Lung (tissue), 12 donors: ENCODE data around the gene TAB2. TPM values are rescaled to one million over a fixed set of nuclear protein-coding genes. Genes with fewer than 3 reads are reported as not detected.

ENCODE experiments used
- ATAC-seq: fragments of 200-7000 bp; cut with Tn5 transposase; one replicate; pipeline ENCODE4 v1.9.1; 2020; ENCODE audit warnings: moderate number of reproducible peaks; ENCODE audit not compliant: insufficient read depth, low FRiP score
- DNase-seq, 3 donors: peaks; one replicate each; pipeline ENCODE4 v3.0.0-alpha.2; 2013 to 2017
- H3K27ac ChIP-seq, 2 donors: one replicate each; pipeline ENCODE4 v1.5.1; 2013; ENCODE audit warnings: mild to moderate bottlenecking in 2 of 2, moderate library complexity in 2 of 2, control low read depth in 1 of 2, inconsistent platforms in 1 of 2, low read depth in 1 of 2, low read length in 1 of 2
- H3K27me3 ChIP-seq, 3 donors: one replicate each; pipeline ENCODE4 v1.5.1; 2013; ENCODE audit warnings: low read length in 2 of 3; ENCODE audit not compliant: control insufficient read depth in 3 of 3, insufficient read depth in 3 of 3
- H3K36me3 ChIP-seq, 4 donors: one replicate each; pipeline ENCODE4 v1.5.1; 2013; ENCODE audit warnings: low read length in 4 of 4, mild to moderate bottlenecking in 1 of 4, moderate library complexity in 1 of 4; ENCODE audit not compliant: control insufficient read depth in 4 of 4, insufficient read depth in 4 of 4
- H3K4me1 ChIP-seq, 5 donors: one replicate each; pipeline ENCODE4 v1.5.1; 2013; ENCODE audit warnings: low read length in 5 of 5, mild to moderate bottlenecking in 2 of 5, moderate library complexity in 1 of 5; ENCODE audit not compliant: control insufficient read depth in 5 of 5, insufficient read depth in 5 of 5
- H3K4me3 ChIP-seq: one replicate; pipeline ENCODE4 v1.5.1; 2013; ENCODE audit warnings: mild to moderate bottlenecking, control low read depth, moderate library complexity
- H3K9ac ChIP-seq, 2 donors: one replicate each; pipeline ENCODE4 v1.5.1; 2013; ENCODE audit warnings: low read length in 2 of 2, control low read depth in 1 of 2; ENCODE audit not compliant: insufficient read depth in 1 of 2
- H3K9me3 ChIP-seq, 4 donors: one replicate each; pipeline ENCODE4 v1.5.1; 2013; ENCODE audit warnings: low read length in 3 of 4, mild to moderate bottlenecking in 1 of 4, moderate library complexity in 1 of 4; ENCODE audit not compliant: control insufficient read depth in 4 of 4, insufficient read depth in 3 of 4
- WGBS, 2 donors: extraction: QIAGEN DNeasy Blood & Tissue Kit; methylation state at CpG; one replicate each; pipeline ENCODE4 v1.1.7; 2013; 5-methylcytosine and 5-hydroxymethylcytosine counted together
- polyA plus RNA-seq, 2 donors: library from polyadenylated mRNA; stranded (reverse); fragments of 200-250 nt; gene quantifications; one replicate each; pipeline ENCODE4 v1.2.1, GENCODE V29; 2013
- total RNA-seq, 2 donors: library from RNA; depleted of rRNA in 1 of 2; stranded (reverse); fragments of >200 nt in 1 of 2; gene quantifications; one replicate each; pipeline ENCODE4 v1.2.1, GENCODE V29; 2014 to 2021
- TF ChIP-seq, protein P1 (sequence below): IDR thresholded peaks from 2 replicates; pipeline ENCODE4 v1.5.1; 2012; ENCODE audit warnings: mild to moderate bottlenecking; ENCODE audit errors: control extremely low read depth, extremely low read depth
- donor health status: control.
- donor health status: control.
- donor health status: Bipolar disorder and iron deficiency.
- donor health status: healthy.
- donor health status: DM: yes; HTN: yes; CAD: no.

The TAB2 gene
- total and polyA plus RNA-seq, 4 donors = 15.8 to 75.9 (median 33.2) TPM

DNA sequence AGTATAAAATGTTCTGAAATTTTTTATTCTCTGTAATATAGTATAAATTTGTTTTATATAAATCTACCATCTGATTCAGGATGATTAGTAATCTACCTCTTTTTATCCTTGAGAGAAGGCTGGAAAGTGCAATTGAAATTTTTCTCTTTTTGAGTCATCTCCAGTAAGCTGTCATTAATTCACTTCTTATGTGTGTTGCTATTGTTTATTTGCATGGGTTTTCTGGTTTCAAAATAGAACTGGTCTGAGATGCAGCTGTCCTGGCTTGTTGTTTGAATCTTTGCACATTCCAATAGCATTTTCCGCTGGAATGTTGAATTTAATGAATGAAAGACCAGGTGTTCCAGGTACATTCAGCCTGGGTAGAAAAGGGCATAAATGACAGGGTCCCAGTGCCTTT, 24.3 kb upstream of the TAB2 start:
- DNase-seq (no peak), ATAC-seq (no peak)
- Histone ChIP-seq H3K27me3 (no peaks in the 10 kb centered on the region), H3K9ac (no peak overlapping the region), H3K27ac (no peak overlapping the region), H3K9me3 (no peaks in the 10 kb centered on the region), H3K4me1 (no peaks in the 10 kb centered on the region), H3K4me3 (no peak overlapping the region), H3K36me3 (no peaks in the 10 kb centered on the region)
- TF ChIP-seq, protein P1, sequence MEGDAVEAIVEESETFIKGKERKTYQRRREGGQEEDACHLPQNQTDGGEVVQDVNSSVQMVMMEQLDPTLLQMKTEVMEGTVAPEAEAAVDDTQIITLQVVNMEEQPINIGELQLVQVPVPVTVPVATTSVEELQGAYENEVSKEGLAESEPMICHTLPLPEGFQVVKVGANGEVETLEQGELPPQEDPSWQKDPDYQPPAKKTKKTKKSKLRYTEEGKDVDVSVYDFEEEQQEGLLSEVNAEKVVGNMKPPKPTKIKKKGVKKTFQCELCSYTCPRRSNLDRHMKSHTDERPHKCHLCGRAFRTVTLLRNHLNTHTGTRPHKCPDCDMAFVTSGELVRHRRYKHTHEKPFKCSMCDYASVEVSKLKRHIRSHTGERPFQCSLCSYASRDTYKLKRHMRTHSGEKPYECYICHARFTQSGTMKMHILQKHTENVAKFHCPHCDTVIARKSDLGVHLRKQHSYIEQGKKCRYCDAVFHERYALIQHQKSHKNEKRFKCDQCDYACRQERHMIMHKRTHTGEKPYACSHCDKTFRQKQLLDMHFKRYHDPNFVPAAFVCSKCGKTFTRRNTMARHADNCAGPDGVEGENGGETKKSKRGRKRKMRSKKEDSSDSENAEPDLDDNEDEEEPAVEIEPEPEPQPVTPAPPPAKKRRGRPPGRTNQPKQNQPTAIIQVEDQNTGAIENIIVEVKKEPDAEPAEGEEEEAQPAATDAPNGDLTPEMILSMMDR = no peak
- 93 to 95% methylated on average over 1 of the region's 1 CpG for WGBS, 2 donors

GRCh38 chr6:149300563-149300962, 16.9 kb upstream of the TAB2 start:
- WGBS, 2 donors = 88 to 97% methylated on average over 1 of the region's 1 CpG
- Histone ChIP-seq H3K9ac (no peak overlapping the region), H3K4me3 (no peak overlapping the region), H3K36me3 (no peaks in the 10 kb centered on the region), H3K27ac (no peak overlapping the region), H3K4me1 (no peaks in the 10 kb centered on the region), H3K9me3 (no peaks in the 10 kb centered on the region), H3K27me3 (no peaks in the 10 kb centered on the region)
- TF ChIP-seq, protein P1 = no peak
- ATAC-seq (no peak), DNase-seq (no peak)

GRCh38 chr6:149302723-149303122, 14.8 kb upstream of the TAB2 start:
- no peak overlapping the region for H3K27ac ChIP-seq
- H3K4me1 ChIP-seq = no peaks in the 10 kb centered on the region
- ATAC-seq (no peak), DNase-seq (no peak)
- TF ChIP-seq, protein P1 = no peak
- H3K27me3 ChIP-seq = no peaks in the 10 kb centered on the region
- 95 to 97% methylated on average over 3 of the region's 3 CpGs for WGBS, 2 donors
- H3K36me3 ChIP-seq = no peaks in the 10 kb centered on the region
- no peak overlapping the region for H3K9ac ChIP-seq
- H3K9me3 ChIP-seq = no peaks in the 10 kb centered on the region
- H3K4me3 ChIP-seq = no peak overlapping the region

GRCh38 chr6:149303468-149303867, 14.0 kb upstream of the TAB2 start:
- no peak for DNase-seq
- ATAC-seq = no peak
- Histone ChIP-seq H3K9ac (no peak overlapping the region), H3K9me3 (no peaks in the 10 kb centered on the region), H3K27ac (no peak overlapping the region), H3K4me3 (no peak overlapping the region), H3K27me3 (no peaks in the 10 kb centered on the region), H3K36me3 (no peaks in the 10 kb centered on the region), H3K4me1 (no peaks in the 10 kb centered on the region)
- WGBS, 2 donors = 95 to 98% methylated on average over 1 of the region's 1 CpG
- TF ChIP-seq, protein P1 = no peak
